HEK293 (cell line): ENCODE data around the gene KRT74.

ENCODE experiments used
- CTCF ChIP-seq: fragments of 450-650 bp; formaldehyde crosslinking; IDR thresholded peaks from 2 replicates; pipeline ENCODE4 v1.5.1; 2016; ENCODE audit warnings: missing biosample characterization, missing genetic modification characterization
- HOXA7 ChIP-seq: sonication (generic); formaldehyde crosslinking; IDR thresholded peaks from 2 replicates; pipeline ENCODE4 v1.8.1; 2022; ENCODE audit warnings: missing genetic modification reagents, borderline replicate concordance
- KLF16 ChIP-seq: fragments of 450-650 bp; formaldehyde crosslinking; IDR thresholded peaks from 2 replicates; pipeline ENCODE4 v1.5.1; 2017; ENCODE audit warnings: missing biosample characterization, missing genetic modification characterization
- RBAK ChIP-seq: fragments of 450-650 bp; formaldehyde crosslinking; IDR thresholded peaks from 2 replicates; pipeline ENCODE4 v1.5.1; 2016; ENCODE audit warnings: missing biosample characterization, missing genetic modification characterization
- REST ChIP-seq: fragments of 450-650 bp; formaldehyde crosslinking; IDR thresholded peaks from 2 replicates; pipeline ENCODE4 v1.5.1; 2016; ENCODE audit warnings: missing biosample characterization, missing genetic modification characterization
- SETDB1 ChIP-seq: IDR thresholded peaks from one replicate; pipeline ENCODE4 v1.6.1; 2017; ENCODE audit warnings: mild to moderate bottlenecking, low read length, moderate library complexity, mixed read lengths; ENCODE audit not compliant: insufficient read length
- TCF7L2 ChIP-seq: IDR thresholded peaks from 2 replicates; pipeline ENCODE4 v1.6.1; 2011; ENCODE audit warnings: low read depth, mild to moderate bottlenecking, inconsistent platforms, low read length, moderate library complexity, borderline replicate concordance
- ZBTB17 ChIP-seq: fragments of 450-650 bp; formaldehyde crosslinking; IDR thresholded peaks from 2 replicates; pipeline ENCODE4 v1.5.1; 2016; ENCODE audit warnings: missing biosample characterization, missing genetic modification characterization
- ZBTB49 ChIP-seq: fragments of 450-650 bp; formaldehyde crosslinking; IDR thresholded peaks from 2 replicates; pipeline ENCODE4 v1.5.1; 2016; ENCODE audit warnings: missing biosample characterization, missing genetic modification characterization, low read depth
- ZNF202 ChIP-seq: fragments of 450-650 bp; formaldehyde crosslinking; IDR thresholded peaks from 2 replicates; pipeline ENCODE4 v1.5.1; 2016; ENCODE audit warnings: missing biosample characterization, missing genetic modification characterization, borderline replicate concordance
- ZNF394 ChIP-seq: fragments of 450-650 bp; formaldehyde crosslinking; IDR thresholded peaks from 2 replicates; pipeline ENCODE4 v1.5.1; 2016; ENCODE audit warnings: missing biosample characterization, missing genetic modification characterization, mild to moderate bottlenecking, moderate library complexity, borderline replicate concordance
- ZNF514 ChIP-seq: fragments of 450-650 bp; formaldehyde crosslinking; IDR thresholded peaks from 2 replicates; pipeline ENCODE4 v1.5.1; 2016; ENCODE audit warnings: missing biosample characterization, missing genetic modification characterization
- ZNF670 ChIP-seq: fragments of 450-650 bp; formaldehyde crosslinking; IDR thresholded peaks from 2 replicates; pipeline ENCODE4 v1.5.1; 2016; ENCODE audit warnings: missing biosample characterization, missing genetic modification characterization, low read depth

- no peak for TF ChIP-seq ZNF394 (tag by site-specific recombination)
- no peak for TF ChIP-seq ZBTB49 (tag by site-specific recombination)
- TF ChIP-seq CTCF = no peak
- TF ChIP-seq HOXA7 (CRISPR knock-in tag) = no peak
- no peak for TF ChIP-seq RBAK (tag by site-specific recombination)
- no peak for TF ChIP-seq SETDB1
- TF ChIP-seq TCF7L2 = no peak
- TF ChIP-seq ZNF670 = no peak
- TF ChIP-seq ZBTB17 (tag by site-specific recombination) = no peak
- TF ChIP-seq ZNF202 = no peak
- TF ChIP-seq ZNF514 = no peak
- TF ChIP-seq REST (tag by site-specific recombination) = no peak
- TF ChIP-seq KLF16 (tag by site-specific recombination) = no peak
Observed at GRCh38 chr12:52519826-52520662, 53.6 kb downstream of the KRT74 start, which contains the start of gene KRT5.
